HEK293T (cell line): ENCODE data around the gene SALL1.

Experiments
- BHLHE40 ChIP-seq: fragments of 450-650 bp; IDR thresholded peaks from 2 replicates; pipeline ENCODE4 v1.6.1; 2016; ENCODE audit warnings: mild to moderate bottlenecking, moderate library complexity, borderline replicate concordance
- ELF4 ChIP-seq: fragments of 450-650 bp; IDR thresholded peaks from 2 replicates; pipeline ENCODE4 v1.6.1; 2017; ENCODE audit warnings: antibody characterized with exemption
- SP1 ChIP-seq: fragments of 450-650 bp; IDR thresholded peaks from 2 replicates; pipeline ENCODE4 v1.6.1; 2017
- ZNF384 ChIP-seq: fragments of 450-650 bp; IDR thresholded peaks from 2 replicates; pipeline ENCODE4 v1.6.1; 2016

DNA sequence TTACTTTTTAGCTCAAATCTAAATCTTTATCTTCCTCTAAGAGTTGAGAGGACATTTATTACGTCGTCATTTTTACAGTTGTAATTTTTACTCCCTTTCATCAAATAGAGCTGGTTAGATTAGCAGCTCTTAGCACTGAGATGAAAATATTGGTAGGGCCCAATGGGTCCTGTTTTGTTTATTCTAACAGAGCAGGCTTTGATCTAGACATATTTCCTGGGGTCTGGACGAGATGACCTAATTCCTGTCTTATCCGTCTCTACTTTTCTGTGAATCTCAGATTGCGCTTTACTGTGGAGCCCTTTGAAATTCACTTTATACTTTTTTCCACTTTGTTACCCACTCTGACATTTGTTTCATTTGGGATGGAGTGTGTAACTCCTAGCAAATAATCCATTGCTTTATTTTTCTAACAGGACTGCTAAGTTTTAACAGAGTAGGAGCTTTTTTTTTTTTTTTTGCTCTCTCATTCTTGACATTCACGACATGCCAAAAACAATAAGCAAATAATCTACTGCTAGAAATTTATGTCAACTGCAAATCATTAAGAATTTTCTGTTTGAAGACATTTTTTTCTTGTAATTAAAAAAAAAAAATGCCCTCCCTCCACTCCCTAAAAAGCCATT, 18.5 kb downstream of the SALL1 start:
- TF ChIP-seq ZNF384 (no peak; the same call in 1 of the 2 replicates), ELF4 (no peak), BHLHE40 (no peak), SP1 (no peak)
